ENCODE measurements around the gene SCG2.

DNA sequence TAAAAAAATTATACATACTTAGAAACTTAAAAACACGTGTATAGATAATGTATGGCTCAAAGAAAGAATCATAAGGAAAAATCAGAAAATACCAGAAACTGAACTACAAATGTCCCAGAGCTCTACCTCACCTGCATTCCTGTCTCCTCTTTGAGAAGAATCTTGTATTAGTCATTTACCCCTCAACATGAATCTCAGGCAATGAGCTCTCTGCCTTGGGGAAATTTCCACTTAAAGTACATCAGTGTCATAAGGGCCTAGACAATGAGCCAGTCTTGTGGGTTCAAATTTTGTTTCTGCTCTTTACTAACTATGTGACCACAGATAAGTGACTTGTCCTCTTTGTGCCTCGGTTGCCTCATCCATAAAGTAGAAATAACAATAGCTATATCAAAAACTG, 40.1 kb downstream of the SCG2 start:
- TF ChIP-seq, protein P1, sequence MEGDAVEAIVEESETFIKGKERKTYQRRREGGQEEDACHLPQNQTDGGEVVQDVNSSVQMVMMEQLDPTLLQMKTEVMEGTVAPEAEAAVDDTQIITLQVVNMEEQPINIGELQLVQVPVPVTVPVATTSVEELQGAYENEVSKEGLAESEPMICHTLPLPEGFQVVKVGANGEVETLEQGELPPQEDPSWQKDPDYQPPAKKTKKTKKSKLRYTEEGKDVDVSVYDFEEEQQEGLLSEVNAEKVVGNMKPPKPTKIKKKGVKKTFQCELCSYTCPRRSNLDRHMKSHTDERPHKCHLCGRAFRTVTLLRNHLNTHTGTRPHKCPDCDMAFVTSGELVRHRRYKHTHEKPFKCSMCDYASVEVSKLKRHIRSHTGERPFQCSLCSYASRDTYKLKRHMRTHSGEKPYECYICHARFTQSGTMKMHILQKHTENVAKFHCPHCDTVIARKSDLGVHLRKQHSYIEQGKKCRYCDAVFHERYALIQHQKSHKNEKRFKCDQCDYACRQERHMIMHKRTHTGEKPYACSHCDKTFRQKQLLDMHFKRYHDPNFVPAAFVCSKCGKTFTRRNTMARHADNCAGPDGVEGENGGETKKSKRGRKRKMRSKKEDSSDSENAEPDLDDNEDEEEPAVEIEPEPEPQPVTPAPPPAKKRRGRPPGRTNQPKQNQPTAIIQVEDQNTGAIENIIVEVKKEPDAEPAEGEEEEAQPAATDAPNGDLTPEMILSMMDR (IDR thresholded peaks at IDR 0.05; ENCODE audit: poor library complexity) = no peak
- TF ChIP-seq EZH2phosphoT487 (IDR thresholded peaks at IDR 0.05; ENCODE audit: low read depth, severe bottlenecking, unreplicated experiment) = no peak

Measured in hepatocyte (in vitro differentiated cells).